IPS-20b (cell line): ENCODE data around the gene ALKBH5.

Source experiments
- H3K27ac ChIP-seq: one replicate; pipeline ENCODE4 v1.5.1; 2013; ENCODE audit warnings: low read length
- H3K27me3 ChIP-seq: 2 replicates; pipeline ENCODE4 v1.6.1; 2013; ENCODE audit warnings: mild to moderate bottlenecking, low read length, inconsistent platforms; ENCODE audit not compliant: insufficient read depth
- H3K36me3 ChIP-seq: 2 replicates; pipeline ENCODE4 v1.6.1; 2013; ENCODE audit warnings: low read depth, mild to moderate bottlenecking, inconsistent platforms, low read length, moderate library complexity; ENCODE audit not compliant: insufficient read depth
- H3K4me1 ChIP-seq: 2 replicates; pipeline ENCODE4 v1.6.1; 2013; ENCODE audit warnings: mild to moderate bottlenecking, control low read depth, inconsistent platforms, low read length, moderate library complexity; ENCODE audit not compliant: insufficient read depth
- H3K4me3 ChIP-seq: 2 replicates; pipeline ENCODE4 v1.5.1; 2013; ENCODE audit warnings: mild to moderate bottlenecking, low read length, inconsistent platforms
- H3K9ac ChIP-seq: 2 replicates; pipeline ENCODE4 v1.6.1; 2013; ENCODE audit warnings: low read depth, mild to moderate bottlenecking, inconsistent platforms, low read length, moderate library complexity
- H3K9me3 ChIP-seq: 2 replicates; pipeline ENCODE4 v1.6.1; 2013; ENCODE audit warnings: mild to moderate bottlenecking, low read depth, low read length, inconsistent platforms; ENCODE audit not compliant: insufficient read depth

ALKBH5 gene

DNA sequence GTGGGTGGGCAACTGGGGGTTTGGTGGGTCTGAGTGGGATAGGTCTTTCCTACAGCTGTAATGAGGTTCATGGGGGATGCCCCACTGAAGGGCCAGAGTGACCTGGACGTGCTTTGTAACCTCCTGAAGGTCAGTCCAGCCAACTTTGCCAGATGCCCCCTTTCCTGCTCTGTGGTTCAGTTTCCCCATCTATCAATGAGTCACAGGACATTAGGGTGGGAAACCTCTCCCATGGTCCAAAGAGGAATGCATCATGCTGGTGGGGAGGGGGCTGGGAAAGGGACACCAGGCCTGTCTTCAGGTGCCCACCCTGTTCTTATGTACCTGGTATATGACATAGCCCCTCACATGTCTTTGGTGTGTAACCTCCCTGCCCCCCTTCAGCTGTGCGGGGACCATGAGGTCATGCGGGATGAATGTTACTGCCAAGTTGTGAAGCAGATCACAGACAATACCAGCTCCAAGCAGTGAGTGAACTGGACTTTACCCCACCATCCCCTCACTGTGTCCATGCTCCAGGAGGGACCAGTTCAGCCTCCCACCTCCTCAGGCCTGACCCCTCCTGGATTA, 24.0 kb upstream of the ALKBH5 start:
- no peaks in the 10 kb centered on the region; the same call in 1 of the 2 replicates for H3K4me1 ChIP-seq
- H3K4me3 ChIP-seq = no peak overlapping the region
- no peak overlapping the region for H3K27ac ChIP-seq
- H3K9me3 ChIP-seq = no peaks in the 10 kb centered on the region
- H3K27me3 ChIP-seq = no peaks in the 10 kb centered on the region
- H3K36me3 ChIP-seq = no peaks in the 10 kb centered on the region
- H3K9ac ChIP-seq = no peak overlapping the region

DNA sequence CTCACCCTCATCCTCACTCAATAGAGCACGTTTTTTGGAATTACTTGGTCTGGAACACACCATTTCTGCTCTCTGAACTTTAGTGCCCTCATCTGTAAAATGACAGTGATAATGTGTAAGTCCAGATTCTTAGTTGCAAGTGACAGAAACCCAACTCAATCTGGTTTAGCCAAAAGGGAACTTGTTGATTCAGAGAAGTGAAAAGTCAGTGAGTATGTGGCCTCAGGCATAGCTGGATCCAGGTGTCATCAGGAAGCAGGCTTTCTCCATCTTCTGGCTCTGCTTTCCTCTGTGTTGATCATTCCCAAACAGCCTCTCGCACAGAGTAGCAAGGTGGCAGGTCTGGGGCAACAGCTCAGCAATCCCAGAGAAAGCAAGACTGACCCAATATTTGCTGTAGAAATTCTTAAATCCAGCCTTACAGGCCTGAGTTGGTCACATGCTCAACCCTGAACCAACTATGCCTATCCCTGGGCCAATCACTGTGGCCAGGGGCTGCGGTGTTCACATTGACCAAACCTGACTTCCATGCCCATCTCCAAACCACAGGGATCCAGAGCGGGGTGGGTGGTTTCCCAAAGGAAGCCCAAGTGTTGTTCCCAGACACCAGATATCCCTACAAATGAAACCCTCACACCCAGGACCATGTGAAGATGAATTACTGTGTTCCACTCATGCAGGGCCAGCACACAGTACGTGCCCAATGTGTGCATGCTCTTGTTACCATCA, 23.3 kb upstream of the ALKBH5 start:
- H3K27ac ChIP-seq = no peak overlapping the region
- H3K36me3 ChIP-seq = no peaks in the 10 kb centered on the region
- no peaks in the 10 kb centered on the region for H3K9me3 ChIP-seq
- H3K4me3 ChIP-seq = no peak overlapping the region
- no peaks in the 10 kb centered on the region for H3K27me3 ChIP-seq
- no peak overlapping the region; the same call in 1 of the 2 replicates for H3K9ac ChIP-seq
- H3K4me1 ChIP-seq = no peaks in the 10 kb centered on the region; the same call in 1 of the 2 replicates

DNA sequence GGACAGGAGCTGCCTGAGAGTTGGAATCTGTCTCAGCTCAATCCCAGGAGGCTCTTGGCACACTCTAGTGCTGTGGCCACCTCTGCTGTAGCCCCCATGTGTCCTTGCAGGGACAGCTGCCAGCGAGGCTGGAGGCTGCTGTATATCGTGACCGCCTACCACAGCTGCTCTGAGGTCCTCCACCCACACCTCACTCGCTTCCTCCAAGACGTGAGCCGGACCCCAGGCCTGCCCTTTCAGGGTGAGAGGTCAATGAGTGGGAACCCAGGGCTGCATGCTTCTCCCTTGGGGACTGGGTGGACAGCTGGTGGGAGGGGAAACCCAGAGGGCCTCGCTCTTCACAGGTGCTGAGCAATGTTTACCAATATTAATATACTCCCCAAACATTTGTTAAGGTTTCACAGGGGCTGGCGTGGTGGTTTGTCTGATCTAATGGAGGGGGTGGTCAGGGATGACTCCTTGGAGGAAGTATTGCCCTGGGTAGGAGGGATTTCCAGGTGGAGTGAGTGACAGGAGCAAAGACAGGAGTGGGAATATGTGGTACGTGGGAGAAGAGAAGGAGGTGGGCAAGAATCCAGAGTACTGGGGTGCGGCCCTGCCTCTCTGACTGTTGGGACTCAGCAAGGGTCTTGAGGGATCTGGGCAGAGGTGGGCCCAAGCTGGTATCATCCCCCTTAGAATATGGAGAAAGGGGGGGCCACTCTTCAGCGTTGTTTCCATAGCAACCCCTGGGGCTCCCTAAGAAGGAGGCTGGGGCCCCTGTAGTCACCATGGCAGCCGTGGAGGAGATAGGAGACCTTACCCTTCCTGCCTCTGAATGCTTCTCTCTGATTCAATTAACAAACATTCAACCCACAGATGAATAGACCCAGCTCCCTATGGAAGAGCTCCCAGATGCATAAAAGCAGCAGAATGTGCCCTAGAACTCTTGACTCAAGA, 22.2 kb upstream of the ALKBH5 start:
- Histone ChIP-seq H3K4me3 (no peak overlapping the region), H3K36me3 (no peaks in the 10 kb centered on the region), H3K27ac (no peak overlapping the region), H3K9me3 (no peaks in the 10 kb centered on the region), H3K27me3 (no peaks in the 10 kb centered on the region), H3K9ac (no peak overlapping the region), H3K4me1 (no peaks in the 10 kb centered on the region; the same call in 1 of the 2 replicates)

DNA sequence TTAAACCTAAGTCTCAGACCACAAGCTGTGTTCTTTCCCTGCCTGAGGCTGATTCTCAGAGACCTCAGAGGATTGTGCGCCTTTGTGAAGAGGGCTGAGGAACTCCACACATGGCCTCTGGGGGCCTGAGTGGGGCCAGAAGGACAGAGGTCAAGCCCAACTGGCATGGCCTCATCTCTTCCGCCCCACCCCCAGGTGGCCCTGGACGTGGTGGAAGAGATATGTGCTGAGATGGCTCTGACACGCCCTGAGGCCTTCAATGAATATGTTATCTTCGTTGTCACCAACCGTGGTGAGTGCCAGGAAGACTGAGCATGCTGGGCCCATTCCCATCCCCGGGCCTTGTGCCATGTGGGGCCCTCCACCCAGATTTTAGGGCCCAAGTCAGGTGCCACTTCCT, 20.1 kb upstream of the ALKBH5 start:
- no peak overlapping the region for H3K4me3 ChIP-seq
- no peaks in the 10 kb centered on the region; the same call in 1 of the 2 replicates for H3K4me1 ChIP-seq
- no peaks in the 10 kb centered on the region for H3K9me3 ChIP-seq
- no peaks in the 10 kb centered on the region for H3K36me3 ChIP-seq
- H3K27me3 ChIP-seq = no peaks in the 10 kb centered on the region
- H3K27ac ChIP-seq = no peak overlapping the region
- no peak overlapping the region for H3K9ac ChIP-seq

DNA sequence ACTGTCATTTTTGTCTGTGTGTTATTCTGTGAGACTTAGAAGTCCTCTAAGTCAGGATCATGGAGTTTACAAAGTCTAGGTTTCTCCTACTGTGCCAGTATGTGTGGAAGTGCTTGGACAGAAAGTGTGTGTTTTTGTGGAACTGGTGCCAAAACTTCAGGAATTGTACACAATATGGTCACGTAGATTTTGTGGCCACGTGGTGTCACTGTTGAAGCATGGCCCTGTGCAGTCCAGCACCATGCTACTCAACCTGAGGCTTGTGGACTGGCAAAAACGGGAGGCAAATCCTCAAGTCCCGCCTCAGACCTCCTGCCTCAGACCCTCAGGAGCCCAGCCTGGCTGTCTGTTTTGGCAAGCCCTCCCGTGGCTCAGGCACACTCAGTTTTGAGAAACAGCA, 16.7 kb upstream of the ALKBH5 start:
- H3K4me1 ChIP-seq = no peaks in the 10 kb centered on the region
- no peak overlapping the region for H3K9ac ChIP-seq
- no peaks in the 10 kb centered on the region for H3K27me3 ChIP-seq
- H3K27ac ChIP-seq = no peak overlapping the region
- no peaks in the 10 kb centered on the region for H3K9me3 ChIP-seq
- no peak overlapping the region for H3K4me3 ChIP-seq
- no peaks in the 10 kb centered on the region for H3K36me3 ChIP-seq

DNA sequence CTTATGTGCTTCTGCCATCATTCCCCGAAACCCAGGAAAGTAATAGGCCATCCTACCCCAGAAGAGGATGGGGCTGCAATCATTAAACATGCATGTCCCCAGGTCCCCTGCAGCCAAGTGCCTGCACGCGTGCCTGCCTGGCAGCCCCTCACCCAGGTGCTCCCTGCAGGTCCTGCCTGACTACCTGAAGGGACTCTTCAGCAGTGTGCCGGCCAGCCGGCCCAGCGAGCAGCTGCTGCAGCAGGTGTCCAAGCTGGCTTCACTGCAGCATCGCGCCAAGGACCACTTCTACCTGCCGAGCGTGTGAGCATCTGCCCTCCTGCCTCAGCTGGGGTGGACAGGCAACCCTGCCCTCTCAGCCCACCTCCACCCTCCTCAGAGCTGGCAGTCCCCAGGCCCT, 16.2 kb upstream of the ALKBH5 start:
- Histone ChIP-seq H3K36me3 (no peaks in the 10 kb centered on the region), H3K9ac (no peak overlapping the region), H3K27ac (no peak overlapping the region), H3K4me1 (no peaks in the 10 kb centered on the region), H3K9me3 (no peaks in the 10 kb centered on the region), H3K4me3 (no peak overlapping the region), H3K27me3 (no peaks in the 10 kb centered on the region)

DNA sequence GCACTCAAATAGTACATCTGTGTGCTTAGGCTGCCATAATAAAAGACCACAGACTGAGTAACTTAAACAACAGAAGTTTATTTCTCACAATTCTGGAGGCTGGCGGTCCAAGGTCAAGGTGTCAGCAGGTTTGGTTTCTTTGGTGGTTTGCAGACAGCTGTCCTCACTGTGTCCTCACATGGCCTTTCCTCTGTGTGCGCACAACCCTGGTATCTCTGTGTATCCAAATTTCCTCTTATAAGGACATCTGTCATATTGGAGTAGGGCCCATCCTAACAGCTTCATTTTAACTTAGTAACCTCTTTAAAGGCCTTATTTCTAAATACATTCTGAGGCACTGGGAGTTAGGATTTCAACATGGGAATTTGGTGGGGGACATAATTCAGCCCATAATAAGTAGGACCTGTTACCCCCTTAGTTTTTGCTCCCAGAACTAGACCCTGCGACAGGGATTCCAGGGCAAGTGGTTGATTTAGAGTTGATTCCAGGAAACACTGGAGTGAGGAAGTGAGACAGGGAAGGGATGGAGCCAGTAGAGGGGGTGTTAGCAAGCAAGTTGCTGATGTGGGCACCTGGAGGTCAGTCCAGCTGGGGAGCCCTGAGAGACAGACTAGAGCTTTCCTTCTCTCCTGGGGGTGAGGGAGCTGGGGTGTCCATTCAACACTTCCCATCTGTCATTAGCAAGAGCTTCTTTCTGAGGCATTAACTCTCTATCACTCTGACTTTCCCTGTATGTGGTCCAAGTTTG, 10.9 kb upstream of the ALKBH5 start:
- no peak overlapping the region for H3K27ac ChIP-seq
- no peak overlapping the region for H3K4me3 ChIP-seq
- no peaks in the 10 kb centered on the region for H3K36me3 ChIP-seq
- no peaks in the 10 kb centered on the region for H3K9me3 ChIP-seq
- H3K9ac ChIP-seq = no peak overlapping the region
- no peaks in the 10 kb centered on the region for H3K4me1 ChIP-seq
- H3K27me3 ChIP-seq = no peaks in the 10 kb centered on the region

DNA sequence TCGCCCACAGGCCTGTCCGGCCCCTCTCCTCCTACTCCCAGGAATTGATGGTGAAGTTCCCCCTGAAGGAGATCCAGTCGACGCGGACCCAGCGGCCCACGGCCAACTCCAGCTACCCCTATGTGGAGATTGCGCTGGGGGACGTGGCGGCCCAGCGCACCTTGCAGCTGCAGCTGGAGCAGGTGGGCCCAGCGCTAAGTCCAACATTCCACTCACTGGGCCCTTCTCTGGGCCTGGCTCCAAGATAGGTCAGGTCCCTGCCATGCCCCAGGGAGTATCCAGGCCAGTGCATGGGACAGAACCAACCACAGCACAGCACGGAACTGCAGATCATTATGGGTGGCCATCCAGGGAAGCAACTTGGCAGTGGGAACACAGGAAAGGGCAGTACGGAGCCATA, 9.9 kb upstream of the ALKBH5 start:
- no peaks in the 10 kb centered on the region for H3K9me3 ChIP-seq
- no peaks in the 10 kb centered on the region for H3K4me1 ChIP-seq
- H3K4me3 ChIP-seq = no peak overlapping the region
- no peak overlapping the region for H3K27ac ChIP-seq
- no peaks in the 10 kb centered on the region for H3K36me3 ChIP-seq
- H3K27me3 ChIP-seq = no peaks in the 10 kb centered on the region
- no peak overlapping the region for H3K9ac ChIP-seq

DNA sequence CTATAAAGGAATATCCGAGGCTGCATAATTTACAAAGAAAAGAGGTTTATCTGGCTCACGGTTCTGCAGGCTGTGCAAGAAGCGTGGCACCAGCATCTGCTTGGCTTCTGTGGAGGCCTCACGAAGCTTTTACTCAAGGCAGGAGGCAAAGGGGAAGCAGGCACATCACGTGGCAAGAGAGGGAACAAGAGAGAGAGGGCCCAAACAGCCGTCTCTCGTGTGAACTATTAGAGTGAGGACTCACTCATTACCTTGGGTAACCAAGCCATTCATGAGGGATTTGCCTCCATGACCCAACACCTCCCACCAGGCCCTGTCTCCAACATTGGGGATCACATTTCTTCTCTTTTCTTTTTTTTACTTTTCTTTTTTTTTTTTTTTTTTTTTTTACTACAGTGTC, 7.5 kb upstream of the ALKBH5 start:
- no peaks in the 10 kb centered on the region for H3K9me3 ChIP-seq
- no peaks in the 10 kb centered on the region for H3K27me3 ChIP-seq
- H3K9ac ChIP-seq = no peak overlapping the region
- no peak overlapping the region for H3K27ac ChIP-seq
- H3K4me1 ChIP-seq = no peaks in the 10 kb centered on the region
- no peak overlapping the region for H3K4me3 ChIP-seq
- no peaks in the 10 kb centered on the region for H3K36me3 ChIP-seq

DNA sequence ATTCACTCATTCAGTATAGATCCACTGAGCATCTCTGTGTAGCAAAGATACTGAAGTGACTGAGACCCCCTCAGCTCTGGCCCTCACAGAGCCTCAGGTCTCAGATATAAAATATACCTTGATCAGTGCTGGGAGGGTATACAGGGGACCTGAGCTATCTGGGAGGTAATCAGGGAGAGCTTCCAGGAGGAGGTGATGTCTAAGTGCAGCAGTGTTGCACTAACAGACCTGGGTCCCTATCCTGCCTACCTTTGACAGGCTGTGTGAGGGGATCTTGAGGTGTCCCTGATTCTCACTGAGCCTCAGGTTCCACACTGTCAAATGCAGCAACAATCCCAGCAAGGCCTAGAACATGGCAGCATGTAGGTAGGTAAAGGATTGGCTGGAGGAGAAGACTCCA, 6.5 kb upstream of the ALKBH5 start:
- Histone ChIP-seq H3K27me3 (no peaks in the 10 kb centered on the region), H3K4me3 (no peak overlapping the region), H3K4me1 (no peaks in the 10 kb centered on the region; the same call in 1 of the 2 replicates), H3K36me3 (no peaks in the 10 kb centered on the region), H3K9ac (no peak overlapping the region), H3K27ac (no peak overlapping the region), H3K9me3 (no peaks in the 10 kb centered on the region)

DNA sequence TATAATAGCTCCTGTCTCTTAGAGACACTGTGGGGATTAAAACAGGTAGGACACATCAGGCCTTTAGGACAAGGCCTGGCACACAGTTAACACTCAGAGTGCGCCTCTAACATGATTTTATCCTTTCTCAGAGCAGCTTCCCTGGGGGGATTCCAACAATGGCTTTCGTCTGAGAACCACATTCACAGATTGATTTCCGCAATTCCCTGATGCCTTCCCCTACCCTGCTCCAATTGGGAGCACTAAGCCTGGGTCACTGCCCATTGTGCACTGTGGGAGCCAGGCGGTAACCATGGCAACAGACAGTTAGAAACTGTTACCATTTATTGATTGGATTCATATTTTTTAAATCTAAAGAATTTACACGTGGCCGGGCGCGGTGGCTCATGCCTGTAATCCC, 5.9 kb upstream of the ALKBH5 start:
- Histone ChIP-seq H3K27me3 (no peaks in the 10 kb centered on the region), H3K9me3 (no peaks in the 10 kb centered on the region), H3K36me3 (no peaks in the 10 kb centered on the region), H3K9ac (no peak overlapping the region), H3K4me1 (peaks cover 2% of the 10 kb centered on the region; the same call in 1 of the 2 replicates), H3K27ac (no peak overlapping the region), H3K4me3 (no peak overlapping the region)
